GM12878 (cell line): Measurements from ENCODE around the gene MATN3.

Source experiments
- EZH2 ChIP-seq: IDR thresholded peaks from 2 replicates; pipeline ENCODE4 v1.6.1; 2012; ENCODE audit warnings: low read depth, mild to moderate bottlenecking, control low read depth, inconsistent platforms, low read length, borderline replicate concordance; ENCODE audit not compliant: control insufficient read depth
- FOXK2 ChIP-seq: fragments of 450-650 bp; IDR thresholded peaks from 2 replicates; pipeline ENCODE4 v1.6.1; 2017; ENCODE audit warnings: mild to moderate bottlenecking, moderate library complexity
- SIN3A ChIP-seq: IDR thresholded peaks from 2 replicates; pipeline ENCODE4 v1.6.1; 2012; ENCODE audit warnings: low read depth, low read length, improper control_type of control experiment
- ZNF384 ChIP-seq: IDR thresholded peaks from 2 replicates; pipeline ENCODE4 v1.6.1; 2012; ENCODE audit warnings: low read depth, mild to moderate bottlenecking, low read length, improper control_type of control experiment, borderline replicate concordance
- TF ChIP-seq, protein P1 (sequence below), 3 experiments: IDR thresholded peaks in 2 of 3; conservative IDR thresholded peaks in 1 of 3; 2 replicates each; pipeline ENCODE4 v1.5.1; 2011; ENCODE audit warnings: low read depth in 3 of 3, low read length in 3 of 3, mild to moderate bottlenecking in 3 of 3, control low read depth in 2 of 3, moderate library complexity in 2 of 3, inconsistent platforms in 1 of 3, mixed read lengths in 1 of 3; ENCODE audit not compliant: control insufficient read depth in 2 of 3, insufficient read depth in 1 of 3; ENCODE audit errors: extremely low read depth in 1 of 3
- TF ChIP-seq, protein P2 (sequence below): IDR thresholded peaks from 2 replicates; pipeline ENCODE4 v1.6.1; 2012; ENCODE audit warnings: mild to moderate bottlenecking, low read depth, low read length
- TF ChIP-seq, protein P3 (sequence below): IDR thresholded peaks from 2 replicates; pipeline ENCODE4 v1.6.1; 2012; ENCODE audit warnings: low read depth, low read length, improper control_type of control experiment

DNA sequence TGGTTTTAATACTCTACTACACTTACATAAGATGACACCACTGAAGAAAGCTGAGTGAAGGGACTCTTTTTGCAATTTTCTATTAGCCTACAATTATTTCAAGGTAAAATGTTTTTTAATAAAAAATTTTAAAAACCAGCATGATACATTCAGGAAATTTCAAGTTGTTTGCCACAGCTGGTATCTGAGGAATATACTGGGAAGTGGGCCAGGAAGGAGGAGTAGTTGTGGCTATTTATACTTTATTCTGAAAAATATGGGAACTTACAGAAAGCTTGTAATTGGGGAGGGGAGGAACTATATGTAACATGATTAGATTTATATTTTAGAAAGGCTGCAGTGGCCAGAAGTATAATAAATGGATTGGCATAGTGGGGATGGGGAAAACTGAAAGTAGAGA, 63.4 kb downstream of the MATN3 start:
- TF ChIP-seq, protein P1, sequence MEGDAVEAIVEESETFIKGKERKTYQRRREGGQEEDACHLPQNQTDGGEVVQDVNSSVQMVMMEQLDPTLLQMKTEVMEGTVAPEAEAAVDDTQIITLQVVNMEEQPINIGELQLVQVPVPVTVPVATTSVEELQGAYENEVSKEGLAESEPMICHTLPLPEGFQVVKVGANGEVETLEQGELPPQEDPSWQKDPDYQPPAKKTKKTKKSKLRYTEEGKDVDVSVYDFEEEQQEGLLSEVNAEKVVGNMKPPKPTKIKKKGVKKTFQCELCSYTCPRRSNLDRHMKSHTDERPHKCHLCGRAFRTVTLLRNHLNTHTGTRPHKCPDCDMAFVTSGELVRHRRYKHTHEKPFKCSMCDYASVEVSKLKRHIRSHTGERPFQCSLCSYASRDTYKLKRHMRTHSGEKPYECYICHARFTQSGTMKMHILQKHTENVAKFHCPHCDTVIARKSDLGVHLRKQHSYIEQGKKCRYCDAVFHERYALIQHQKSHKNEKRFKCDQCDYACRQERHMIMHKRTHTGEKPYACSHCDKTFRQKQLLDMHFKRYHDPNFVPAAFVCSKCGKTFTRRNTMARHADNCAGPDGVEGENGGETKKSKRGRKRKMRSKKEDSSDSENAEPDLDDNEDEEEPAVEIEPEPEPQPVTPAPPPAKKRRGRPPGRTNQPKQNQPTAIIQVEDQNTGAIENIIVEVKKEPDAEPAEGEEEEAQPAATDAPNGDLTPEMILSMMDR (IDR thresholded peaks at IDR 0.05 in 2 of 3, conservative IDR thresholded peaks at IDR 0.05 in 1 of 3; ENCODE audit: control insufficient read depth in 2 of 3, extremely low read depth in 1 of 3, insufficient read depth in 1 of 3, low read depth in 3 of 3, low read length in 3 of 3), result no peak
- TF ChIP-seq, protein P2, sequence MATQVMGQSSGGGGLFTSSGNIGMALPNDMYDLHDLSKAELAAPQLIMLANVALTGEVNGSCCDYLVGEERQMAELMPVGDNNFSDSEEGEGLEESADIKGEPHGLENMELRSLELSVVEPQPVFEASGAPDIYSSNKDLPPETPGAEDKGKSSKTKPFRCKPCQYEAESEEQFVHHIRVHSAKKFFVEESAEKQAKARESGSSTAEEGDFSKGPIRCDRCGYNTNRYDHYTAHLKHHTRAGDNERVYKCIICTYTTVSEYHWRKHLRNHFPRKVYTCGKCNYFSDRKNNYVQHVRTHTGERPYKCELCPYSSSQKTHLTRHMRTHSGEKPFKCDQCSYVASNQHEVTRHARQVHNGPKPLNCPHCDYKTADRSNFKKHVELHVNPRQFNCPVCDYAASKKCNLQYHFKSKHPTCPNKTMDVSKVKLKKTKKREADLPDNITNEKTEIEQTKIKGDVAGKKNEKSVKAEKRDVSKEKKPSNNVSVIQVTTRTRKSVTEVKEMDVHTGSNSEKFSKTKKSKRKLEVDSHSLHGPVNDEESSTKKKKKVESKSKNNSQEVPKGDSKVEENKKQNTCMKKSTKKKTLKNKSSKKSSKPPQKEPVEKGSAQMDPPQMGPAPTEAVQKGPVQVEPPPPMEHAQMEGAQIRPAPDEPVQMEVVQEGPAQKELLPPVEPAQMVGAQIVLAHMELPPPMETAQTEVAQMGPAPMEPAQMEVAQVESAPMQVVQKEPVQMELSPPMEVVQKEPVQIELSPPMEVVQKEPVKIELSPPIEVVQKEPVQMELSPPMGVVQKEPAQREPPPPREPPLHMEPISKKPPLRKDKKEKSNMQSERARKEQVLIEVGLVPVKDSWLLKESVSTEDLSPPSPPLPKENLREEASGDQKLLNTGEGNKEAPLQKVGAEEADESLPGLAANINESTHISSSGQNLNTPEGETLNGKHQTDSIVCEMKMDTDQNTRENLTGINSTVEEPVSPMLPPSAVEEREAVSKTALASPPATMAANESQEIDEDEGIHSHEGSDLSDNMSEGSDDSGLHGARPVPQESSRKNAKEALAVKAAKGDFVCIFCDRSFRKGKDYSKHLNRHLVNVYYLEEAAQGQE, result no peak
- TF ChIP-seq ZNF384, result no peak
- no peak for TF ChIP-seq FOXK2
- no peak for TF ChIP-seq SIN3A
- TF ChIP-seq, protein P3, sequence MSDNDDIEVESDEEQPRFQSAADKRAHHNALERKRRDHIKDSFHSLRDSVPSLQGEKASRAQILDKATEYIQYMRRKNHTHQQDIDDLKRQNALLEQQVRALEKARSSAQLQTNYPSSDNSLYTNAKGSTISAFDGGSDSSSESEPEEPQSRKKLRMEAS, result no peak
- no peak for TF ChIP-seq EZH2
